SK-MEL-5 (cell line): ENCODE results near the gene CCL11. TPM values are rescaled to one million over a fixed set of nuclear protein-coding genes. Genes with fewer than 3 reads are reported as not detected.

ENCODE experiments used
- total RNA-seq: library from RNA; depleted of rRNA; stranded (reverse); fragments of >200 nt; shearing (Covaris generic); gene quantifications from 2 replicates; pipeline ENCODE4 v1.2.3, GENCODE V29; 2014; rRNA removed

The CCL11 gene
- total RNA-seq, 1 experiment from 2014 or later, result not detected

Other genes starting within 250 kb of the CCL11 start
- gene CCL2, start 30.5 kb upstream of the CCL11 start, total RNA-seq, result not detected in 2 replicates
- gene CCL7, start 15.5 kb upstream of the CCL11 start, total RNA-seq, result not detected in 2 replicates
- not detected in 2 replicates for gene CCL8, start 33.7 kb downstream of the CCL11 start, total RNA-seq
- not detected in 2 replicates for gene CCL13, start 70.7 kb downstream of the CCL11 start, total RNA-seq
- gene CCL1, start 77.5 kb downstream of the CCL11 start, total RNA-seq, result not detected in 2 replicates